ENCODE results near the gene BICC1.
"Not testable (repeated sequence)": the region's sequence is repeated elsewhere in the genome, so short reads cannot be mapped to it uniquely, and the experiment has no call there.

BICC1 gene

GRCh38 chr10:58857251-58857805 lies 344.7 kb downstream of the BICC1 start:
- no peak for DNase-seq (ENCODE audit: low spot score)

GRCh38 chr10:58858123-58858522 lies 345.5 kb downstream of the BICC1 start:
- DNase-seq (ENCODE audit: low spot score): not testable (repeated sequence)

- DNase-seq (ENCODE audit: low spot score): no peak
These were observed 346.9 kb downstream of the BICC1 start for GRCh38 chr10:58859526-58859925.

GRCh38 chr10:58867683-58868082 lies 355.0 kb downstream of the BICC1 start:
- DNase-seq (ENCODE audit: low spot score): no peak

- no peak for DNase-seq (ENCODE audit: low spot score)
These were observed 356.2 kb downstream of the BICC1 start for GRCh38 chr10:58868736-58869435.

- DNase-seq (ENCODE audit: low spot score): no peak
These were observed 357.4 kb downstream of the BICC1 start for GRCh38 chr10:58870070-58870469.

- DNase-seq (ENCODE audit: low spot score): no peak
These were observed 360.5 kb downstream of the BICC1 start for GRCh38 chr10:58873161-58873560.

Measured in CD4-positive, alpha-beta T cell treated with Interleukin-15 for 4 hours (primary cell).